Colonic mucosa (tissue), 4 donors: ENCODE measurements around the gene HIGD1A. TPM values are rescaled to one million over a fixed set of nuclear protein-coding genes. Genes with fewer than 3 reads are reported as not detected.

Experiments
- DNase-seq: peaks from one replicate; pipeline ENCODE4 v3.0.0-alpha.2; 2020
- H3K27ac ChIP-seq: fragments of 200-600 bp; one replicate; pipeline ENCODE4 v1.8.0; 2021
- H3K27me3 ChIP-seq: fragments of 200-600 bp; one replicate; pipeline ENCODE4 v1.8.0; 2021
- H3K36me3 ChIP-seq: fragments of 200-600 bp; one replicate; pipeline ENCODE4 v1.8.0; 2021
- H3K4me1 ChIP-seq: fragments of 200-600 bp; one replicate; pipeline ENCODE4 v1.8.0; 2021; ENCODE audit warnings: mild to moderate bottlenecking
- H3K4me3 ChIP-seq: fragments of 200-600 bp; one replicate; pipeline ENCODE4 v1.8.0; 2021
- H3K9ac ChIP-seq, 2 donors: one replicate each; pipeline ENCODE4 v1.7.0; 2013; ENCODE audit warnings: control low read depth in 2 of 2, low read depth in 2 of 2, low read length in 2 of 2
- H3K9me3 ChIP-seq: fragments of 200-600 bp; one replicate; pipeline ENCODE4 v1.8.0; 2021
- CTCF ChIP-seq: fragments of 200-600 bp; IDR thresholded peaks from one replicate; pipeline ENCODE4 v1.8.0; 2022; ENCODE audit warnings: antibody characterized with exemption, mild to moderate bottlenecking
- intact Hi-C: fragments of 100-400 bp; cut with DNase I; formaldehyde crosslinking; loops from one replicate; pipeline ENCODE4 v1.14.1; 2022
- total RNA-seq, 2 donors: library from RNA; stranded (reverse); fragmentation: NEBNext Ultra II Directional in 1 of 2; extraction: Animal tissue kit (Norgen Biotek cat#: 25700) in 1 of 2; gene quantifications; one replicate each; pipeline ENCODE4 v1.2.1, GENCODE V29; 2021
- donor health status: healthy.
- donor health status: DM: no; HTN: no; CAD: no.
- donor health status: DM: no; HTN: no; CAD: no.

HIGD1A gene
- total RNA-seq, 2 donors from 2014 or later: 224 to 360 TPM

GRCh38 chr3:42822828-42823227, 18.5 kb upstream of the HIGD1A start:
- Histone ChIP-seq H3K36me3 (no peaks in the 10 kb centered on the region), H3K9me3 (no peaks in the 10 kb centered on the region), H3K4me1 (peaks cover 4% of the 10 kb centered on the region), H3K4me3 (no peak overlapping the region), H3K9ac (no peak overlapping the region), H3K27me3 (no peaks in the 10 kb centered on the region), H3K27ac (no peak overlapping the region)
- peak; percentile 13 for DNase-seq
- intact Hi-C loops: no loop called here
- no peak for TF ChIP-seq CTCF

- no peaks in the 10 kb centered on the region for H3K36me3 ChIP-seq
- no peak for TF ChIP-seq CTCF
- H3K4me3 ChIP-seq: no peak overlapping the region
- no peaks in the 10 kb centered on the region for H3K9me3 ChIP-seq
- peak overlapping the region; percentile 68 for H3K27ac ChIP-seq
- intact Hi-C loops: no loop called here
- DNase-seq: no peak
- H3K4me1 ChIP-seq: peaks cover 4% of the 10 kb centered on the region
- no peaks in the 10 kb centered on the region for H3K27me3 ChIP-seq
- H3K9ac ChIP-seq: no peak overlapping the region
Measured at GRCh38 chr3:42820746-42821051, 16.4 kb upstream of the HIGD1A start.

DNA sequence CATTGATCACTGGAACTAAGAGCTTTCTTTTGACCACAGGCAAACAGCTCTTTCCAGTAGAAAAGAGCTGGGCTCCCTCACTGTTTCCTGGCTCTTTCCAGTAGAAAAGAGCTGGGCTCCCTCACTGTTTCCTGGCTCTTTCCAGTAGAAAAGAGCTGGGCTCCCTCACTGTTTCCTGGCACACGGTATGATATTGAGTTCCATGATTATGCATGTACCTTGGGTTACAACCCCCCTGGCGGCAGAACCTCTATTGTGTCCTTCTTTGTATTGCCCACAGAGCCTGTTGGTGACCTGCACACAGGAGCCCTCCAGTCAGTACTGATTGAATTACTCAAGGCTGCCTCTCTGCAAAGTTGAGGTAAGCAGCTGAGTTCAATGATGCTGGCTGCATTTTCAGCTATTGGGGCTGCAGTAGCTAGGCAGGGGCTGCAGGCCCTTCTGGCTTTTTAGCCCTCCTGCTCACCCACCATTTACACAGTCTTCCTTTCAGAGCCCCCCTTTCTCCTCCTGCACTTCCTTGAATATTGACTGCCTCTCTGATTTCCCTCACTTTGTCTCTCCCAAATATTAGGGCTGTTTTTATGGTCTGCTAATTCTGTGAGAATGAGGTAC, 15.2 kb upstream of the HIGD1A start:
- intact Hi-C loops: no loop called here
- Histone ChIP-seq H3K27me3 (no peaks in the 10 kb centered on the region), H3K9ac (peak overlapping the region; percentile 28 to 35), H3K4me1 (peaks cover 4% of the 10 kb centered on the region), H3K36me3 (no peaks in the 10 kb centered on the region), H3K4me3 (no peak overlapping the region), H3K9me3 (no peaks in the 10 kb centered on the region), H3K27ac (peak overlapping the region; percentile 68)
- peak; percentile 63 for DNase-seq
- TF ChIP-seq CTCF: no peak

DNA sequence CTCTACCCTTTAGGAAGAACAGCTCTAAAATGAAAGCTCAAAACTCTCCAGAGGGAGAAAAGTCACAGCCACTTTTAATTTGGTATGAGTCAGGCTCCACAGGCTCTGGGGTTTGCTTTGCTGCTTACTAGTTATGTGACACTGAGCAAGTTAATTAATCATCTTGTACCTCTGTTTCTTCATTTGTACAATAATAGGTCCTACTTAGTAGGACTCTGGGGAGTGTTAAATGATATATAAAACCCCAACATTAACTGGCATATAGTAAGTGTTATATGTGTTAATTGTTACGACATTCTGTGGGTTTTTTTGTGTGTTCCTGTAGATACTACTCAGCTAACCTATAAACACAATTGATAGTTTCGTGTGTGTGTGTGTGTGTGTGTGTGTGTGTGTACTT, 11.5 kb upstream of the HIGD1A start:
- DNase-seq: no peak
- Histone ChIP-seq H3K4me1 (peaks cover 4% of the 10 kb centered on the region), H3K27me3 (no peaks in the 10 kb centered on the region), H3K4me3 (no peak overlapping the region), H3K27ac (no peak overlapping the region), H3K36me3 (no peaks in the 10 kb centered on the region), H3K9me3 (no peaks in the 10 kb centered on the region), H3K9ac (no peak overlapping the region)
- no peak for TF ChIP-seq CTCF
- intact Hi-C loops: no loop called here

- Histone ChIP-seq H3K4me3 (no peak overlapping the region), H3K4me1 (peaks cover 4% of the 10 kb centered on the region), H3K27ac (peak overlapping the region; percentile 30), H3K9me3 (no peaks in the 10 kb centered on the region), H3K9ac (peak overlapping the region in 1 of 2 donors; percentile 35), H3K27me3 (no peaks in the 10 kb centered on the region), H3K36me3 (no peaks in the 10 kb centered on the region)
- intact Hi-C loops: no loop called here
- no peak for DNase-seq
- TF ChIP-seq CTCF: no peak
Measured at GRCh38 chr3:42814914-42815507, 10.7 kb upstream of the HIGD1A start.
